B cell (primary cell): ENCODE results near the gene CDK18. TPM values are rescaled to one million over a fixed set of nuclear protein-coding genes. Genes with fewer than 3 reads are reported as not detected.

ENCODE experiments used
- ATAC-seq: fragments of 200-7000 bp; cut with Tn5 transposase; one replicate; pipeline ENCODE4 v1.10.0; 2021; ENCODE audit warnings: low read depth, mild to moderate bottlenecking, moderate number of reproducible peaks, moderate library complexity
- CTCF ChIA-PET: fragments of 350-600 bp; sonication (Branson Sonifier 250); formaldehyde crosslinking; loops from one replicate; lab custom pipeline; 2021; ENCODE audit warnings: antibody characterized with exemption, inconsistent platforms; lab: Charles Lee
- POLR2A ChIA-PET: fragments of 350-600 bp; sonication (Branson Sonifier 250); formaldehyde crosslinking; loops from one replicate; lab custom pipeline; 2021; ENCODE audit warnings: antibody characterized with exemption; lab: Charles Lee
- DNase-seq: peaks from one replicate; pipeline ENCODE4 v3.0.0; 2013
- H2AFZ ChIP-seq: 2 replicates; pipeline ENCODE4 v1.6.1; 2012; ENCODE audit warnings: mild to moderate bottlenecking, low read depth, low read length; ENCODE audit not compliant: insufficient read depth, poor library complexity, severe bottlenecking
- H3K27ac ChIP-seq, 2 donors: 1 replicate in 1 of 2; 2 replicates in 1 of 2; pipeline ENCODE4 v1.5.1; 2012 to 2013; ENCODE audit warnings: low read length in 2 of 2, mild to moderate bottlenecking in 2 of 2, moderate library complexity in 1 of 2
- H3K27me3 ChIP-seq, 4 experiments: fragments of 200-600 bp in 1 of 4; sonication (generic) in 1 of 4; replicated peaks in 1 of 4; 1 replicate in 2 of 4; 2 replicates in 2 of 4; pipeline versions ENCODE4 v1.6.1 to v1.7.0; 2013 to 2016; ENCODE audit warnings: low read length in 3 of 4, mild to moderate bottlenecking in 2 of 4, mixed read lengths in 1 of 4, moderate library complexity in 1 of 4; ENCODE audit not compliant: insufficient read depth in 4 of 4, control insufficient read depth in 3 of 4; ENCODE audit errors: control extremely low read depth in 1 of 4
- H3K36me3 ChIP-seq, 2 experiments: replicated peaks in 1 of 2; 1 replicate in 1 of 2; 2 replicates in 1 of 2; pipeline versions ENCODE4 v1.6.1 to v1.7.1; 2013; ENCODE audit warnings: low read length in 1 of 2; ENCODE audit not compliant: insufficient read depth in 2 of 2, control insufficient read depth in 1 of 2; ENCODE audit errors: control extremely low read depth in 1 of 2, extremely low read depth in 1 of 2
- H3K4me1 ChIP-seq, 2 donors: fragments of 200-600 bp in 1 of 2; sonication (generic) in 1 of 2; 1 replicate in 1 of 2; 2 replicates in 1 of 2; pipeline versions ENCODE4 v1.5.1 to v1.6.1; 2013 to 2017; ENCODE audit warnings: low read length in 2 of 2; ENCODE audit not compliant: control insufficient read depth in 2 of 2, insufficient read depth in 2 of 2
- H3K4me2 ChIP-seq: replicated peaks from 2 replicates; pipeline ENCODE3; 2012; ENCODE audit warnings: mild to moderate bottlenecking, low read depth, low read length; ENCODE audit not compliant: poor library complexity, severe bottlenecking
- H3K4me3 ChIP-seq, 5 experiments: fragments of 200-600 bp in 1 of 5; sonication (generic) in 1 of 5; 1 replicate in 3 of 5; 2 replicates in 2 of 5; pipeline versions ENCODE4 v1.5.1 to v1.7.0; 2011 to 2016; ENCODE audit warnings: low read length in 4 of 5, mild to moderate bottlenecking in 4 of 5, low read depth in 2 of 5, control low read depth in 1 of 5, moderate library complexity in 1 of 5; ENCODE audit not compliant: insufficient read depth in 1 of 5; ENCODE audit errors: control extremely low read depth in 1 of 5, extremely low read depth in 1 of 5
- H3K79me2 ChIP-seq: fragments of 200-600 bp; sonication (generic); one replicate; pipeline ENCODE4 v1.6.0; 2016; ENCODE audit warnings: low read length; ENCODE audit not compliant: control insufficient read depth, insufficient read depth
- H3K9ac ChIP-seq: fragments of 200-600 bp; sonication (generic); 2 replicates; pipeline ENCODE4 v1.6.1; 2017; ENCODE audit warnings: mild to moderate bottlenecking, low read length, moderate library complexity
- H3K9me3 ChIP-seq, 3 donors: one replicate each; pipeline versions ENCODE4 v1.6.1 to v1.7.1; 2013; ENCODE audit warnings: low read length in 2 of 3; ENCODE audit not compliant: control insufficient read depth in 2 of 3, insufficient read depth in 1 of 3; ENCODE audit errors: control extremely low read depth in 1 of 3
- H4K20me1 ChIP-seq: 2 replicates; pipeline ENCODE4 v1.6.0; 2012; ENCODE audit warnings: mild to moderate bottlenecking, low read length; ENCODE audit not compliant: insufficient read depth, control insufficient read depth, poor library complexity, severe bottlenecking
- H3K27ac Mint-ChIP-seq: one replicate; pipeline ENCODE4 v1.8.0; 2021; ENCODE audit warnings: mixed read lengths
- H3K27me3 Mint-ChIP-seq: one replicate; pipeline ENCODE4 v1.8.0; 2021; ENCODE audit warnings: mixed read lengths
- H3K4me1 Mint-ChIP-seq: one replicate; pipeline ENCODE4 v1.8.0; 2021; ENCODE audit warnings: mixed read lengths
- H3K4me3 Mint-ChIP-seq: one replicate; pipeline ENCODE4 v1.8.0; 2021; ENCODE audit warnings: mixed read lengths
- H3K9me3 Mint-ChIP-seq: one replicate; pipeline ENCODE4 v1.8.0; 2022; ENCODE audit warnings: mixed read lengths; ENCODE audit not compliant: insufficient read depth
- CTCF ChIP-seq: fragments of 200-600 bp; IDR thresholded peaks from one replicate; pipeline ENCODE4 v1.8.0; 2022; ENCODE audit warnings: antibody characterized with exemption, mild to moderate bottlenecking
- EZH2 ChIP-seq: IDR thresholded peaks from 2 replicates; pipeline ENCODE4 v1.6.1; 2012; ENCODE audit warnings: borderline replicate concordance, low read depth, mild to moderate bottlenecking, moderate library complexity, low read length; ENCODE audit not compliant: insufficient read depth, poor library complexity, severe bottlenecking
- WGBS: methylation state at CpG from one replicate; pipeline ENCODE4 v1.1.5; 2013; ENCODE audit warnings: missing lambda C conversion rate; ENCODE audit not compliant: insufficient coverage; 5-methylcytosine and 5-hydroxymethylcytosine counted together
- intact Hi-C: fragments of 100-400 bp; cut with micrococcal nuclease; formaldehyde crosslinking; loops from one replicate; pipeline ENCODE4 v1.10.0; 2022
- polyA plus RNA-seq: library from polyadenylated mRNA; depleted of rRNA; stranded (reverse); fragments of >200 nt; gene quantifications from 2 replicates; pipeline ENCODE4 v1.2.3, GENCODE V29; 2012
- total RNA-seq, 2 donors: library from RNA; stranded (reverse); fragments of 120-200 nt in 1 of 2; gene quantifications; 1 replicate in 1 of 2; 2 replicates in 1 of 2; pipeline versions ENCODE4 v1.2.3 to v1.2.4, GENCODE V29; 2013 to 2022

Gene CDK18
- total and polyA plus RNA-seq, 2 donors (not counting 1 experiment from before 2014, with no cell fraction given) = 3.8 to 4.7 TPM

- TF ChIP-seq EZH2 = no peak
- no peak for TF ChIP-seq CTCF
- 82% methylated on average over 11 of the region's 11 CpGs for WGBS
- Mint-ChIP-seq H3K9me3 (no peaks in the 10 kb centered on the region), H3K4me1 (peaks cover 9% of the 10 kb centered on the region), H3K27me3 (peaks cover 13% of the 10 kb centered on the region), H3K4me3 (peak overlapping the region; percentile 61), H3K27ac (no peak overlapping the region)
- Histone ChIP-seq H3K4me3 (no peak overlapping the region), H3K36me3 (no peaks in the 10 kb centered on the region), H3K27me3 (no peaks in the 10 kb centered on the region), H4K20me1 (no peaks in the 10 kb centered on the region), H3K4me2 (no peak overlapping the region), H3K9me3 (no peaks in the 10 kb centered on the region), H2AFZ (no peak overlapping the region), H3K79me2 (no peaks in the 10 kb centered on the region), H3K4me1 (peaks cover 0 to 5% of the 10 kb centered on the region in 2 donors), H3K9ac (no peak overlapping the region), H3K27ac (no peak overlapping the region)
- ATAC-seq = no peak
- no peak for DNase-seq
- POLR2A ChIA-PET = no interaction called here
- intact Hi-C loops = no loop called here
- CTCF ChIA-PET = interaction anchor here (0.6 to 4.6 kb wide), 9 partner anchors 7 to 441 kb away, joined by 3 to 29 read pairs (median 5); no protein-coding TSS in a partner anchor
Measured at GRCh38 chr1:205535866-205536758, 31.6 kb downstream of the CDK18 start.
